IMR-90 (cell line): ENCODE results near the gene RAB8B. TPM values are rescaled to one million over a fixed set of nuclear protein-coding genes. Genes with fewer than 3 reads are reported as not detected.
A peak's percentile ranks its signal among the peaks of the same experiment; 100 is the strongest.

Experiments
- ATAC-seq: fragments of 200-7000 bp; cut with Tn5 transposase; 2 replicates; pipeline ENCODE4 v1.9.1; 2020; ENCODE audit warnings: low read depth, mild to moderate bottlenecking, moderate library complexity
- BruUV-seq: library from RNA; stranded (reverse); fragments of 400-500 nt; replicated peaks from 2 replicates; lab custom pipeline; 2021; lab: Mats Ljungman, UMichigan
- CTCF ChIA-PET: fragments of 300-600 bp; formaldehyde crosslinking; extraction: SDS; loops from one replicate; lab custom pipeline; 2021; ENCODE audit warnings: antibody characterized with exemption; lab: Yijun Ruan, JAX
- POLR2A ChIA-PET: fragments of 300-600 bp; sonication (Branson Sonifier 250); formaldehyde crosslinking; loops from one replicate; lab custom pipeline; 2022; ENCODE audit warnings: antibody characterized with exemption; ENCODE audit not compliant: unreplicated experiment; lab: Charles Lee
- DNase-seq: peaks from one replicate; pipeline ENCODE4 v3.0.0; 2013
- H2AFZ ChIP-seq: replicated peaks from 2 replicates; pipeline ENCODE3; 2013; ENCODE audit warnings: low read length, mild to moderate bottlenecking; ENCODE audit not compliant: poor library complexity
- H2AK5ac ChIP-seq: 2 replicates; pipeline ENCODE4 v1.6.1; 2013; ENCODE audit warnings: low read depth, low read length, inconsistent platforms
- H2AK9ac ChIP-seq: replicated peaks from 2 replicates; pipeline ENCODE3; 2013; ENCODE audit warnings: mild to moderate bottlenecking, low read depth, low read length, moderate library complexity; ENCODE audit not compliant: poor library complexity
- H2BK120ac ChIP-seq: 2 replicates; pipeline ENCODE4 v1.6.1; 2013; ENCODE audit warnings: low read depth, low read length, inconsistent platforms
- H2BK15ac ChIP-seq: 3 replicates; pipeline ENCODE4 v1.6.1; 2013; ENCODE audit warnings: low read depth, low read length, inconsistent platforms
- H2BK20ac ChIP-seq: 2 replicates; pipeline ENCODE4 v1.6.1; 2013; ENCODE audit warnings: low read depth, mild to moderate bottlenecking, inconsistent platforms, low read length, moderate library complexity
- H2BK5ac ChIP-seq: 2 replicates; pipeline ENCODE4 v1.6.1; 2013; ENCODE audit warnings: mild to moderate bottlenecking, low read depth, low read length, inconsistent platforms; ENCODE audit not compliant: poor library complexity, severe bottlenecking
- H3K14ac ChIP-seq: replicated peaks from 2 replicates; pipeline ENCODE4 v1.6.1; 2013; ENCODE audit warnings: low read depth, low read length, inconsistent platforms
- H3K18ac ChIP-seq: 2 replicates; pipeline ENCODE4 v1.6.1; 2013; ENCODE audit warnings: low read depth, low read length, control low read depth
- H3K23ac ChIP-seq: 2 replicates; pipeline ENCODE4 v1.6.1; 2013; ENCODE audit warnings: low read depth, low read length, inconsistent platforms
- H3K27ac ChIP-seq: 2 replicates; pipeline ENCODE4 v1.5.1; 2013; ENCODE audit warnings: mild to moderate bottlenecking, control low read depth, low read length; ENCODE audit not compliant: insufficient read depth
- H3K27me3 ChIP-seq: 2 replicates; pipeline ENCODE4 v1.6.1; 2013; ENCODE audit warnings: low read length; ENCODE audit not compliant: control insufficient read depth, insufficient read depth
- H3K36me3 ChIP-seq: 2 replicates; pipeline ENCODE4 v1.6.1; 2013; ENCODE audit warnings: low read length, mixed read lengths; ENCODE audit not compliant: control insufficient read depth, insufficient read depth
- H3K4ac ChIP-seq: 2 replicates; pipeline ENCODE4 v1.6.1; 2013; ENCODE audit warnings: low read depth, low read length, inconsistent platforms
- H3K4me1 ChIP-seq: 2 replicates; pipeline ENCODE4 v1.6.1; 2013; ENCODE audit warnings: low read length, mixed read lengths; ENCODE audit not compliant: control insufficient read depth, insufficient read depth
- H3K4me2 ChIP-seq: 2 replicates; pipeline ENCODE4 v1.6.1; 2013; ENCODE audit warnings: low read depth, mild to moderate bottlenecking, control low read depth, low read length, moderate library complexity
- H3K4me3 ChIP-seq: 2 replicates; pipeline ENCODE4 v1.5.1; 2013; ENCODE audit warnings: low read depth, mild to moderate bottlenecking, control low read depth, low read length, moderate library complexity; ENCODE audit not compliant: insufficient read depth
- H3K56ac ChIP-seq: 2 replicates; pipeline ENCODE4 v1.6.1; 2013; ENCODE audit warnings: low read length, inconsistent platforms; ENCODE audit not compliant: insufficient read depth; ENCODE audit errors: extremely low read depth
- H3K79me1 ChIP-seq, 2 experiments: 2 replicates each; pipeline ENCODE4 v1.6.1; 2013; ENCODE audit warnings: low read length in 2 of 2, inconsistent platforms in 1 of 2, low read depth in 1 of 2
- H3K9ac ChIP-seq: 2 replicates; pipeline ENCODE4 v1.6.1; 2013; ENCODE audit warnings: low read depth, low read length, control low read depth
- H3K9me1 ChIP-seq: 2 replicates; pipeline ENCODE4 v1.6.1; 2013; ENCODE audit warnings: low read length, inconsistent platforms; ENCODE audit not compliant: insufficient read depth
- H3K9me3 ChIP-seq: 2 replicates; pipeline ENCODE4 v1.6.1; 2013; ENCODE audit warnings: low read length; ENCODE audit not compliant: control insufficient read depth, insufficient read depth
- H4K20me1 ChIP-seq: 2 replicates; pipeline ENCODE4 v1.6.1; 2013; ENCODE audit warnings: low read length, inconsistent platforms; ENCODE audit not compliant: insufficient read depth
- H4K5ac ChIP-seq: 2 replicates; pipeline ENCODE4 v1.6.1; 2013; ENCODE audit warnings: mild to moderate bottlenecking, low read depth, low read length, control low read depth
- H4K8ac ChIP-seq, 2 experiments: 2 replicates each; pipeline ENCODE4 v1.6.1; 2013; ENCODE audit warnings: low read depth in 2 of 2, low read length in 2 of 2, control low read depth in 1 of 2, inconsistent platforms in 1 of 2
- H4K91ac ChIP-seq: 2 replicates; pipeline ENCODE4 v1.6.1; 2013; ENCODE audit warnings: low read depth, low read length, inconsistent platforms; ENCODE audit not compliant: insufficient read depth
- CEBPB ChIP-seq: IDR thresholded peaks from 2 replicates; pipeline ENCODE4 v1.6.1; 2012; ENCODE audit warnings: low read depth, low read length, improper control_type of control experiment
- CHD1 ChIP-seq: IDR thresholded peaks from 2 replicates; pipeline ENCODE4 v1.6.1; 2012; ENCODE audit warnings: low read depth, low read length, improper control_type of control experiment
- MAZ ChIP-seq: IDR thresholded peaks from 2 replicates; pipeline ENCODE4 v1.6.1; 2012; ENCODE audit warnings: low read depth, mild to moderate bottlenecking, low read length, improper control_type of control experiment, moderate library complexity, borderline replicate concordance
- MXI1 ChIP-seq: IDR thresholded peaks from 2 replicates; pipeline ENCODE4 v1.6.1; 2012; ENCODE audit warnings: low read depth, mild to moderate bottlenecking, low read length, moderate library complexity, borderline replicate concordance
- RCOR1 ChIP-seq: IDR thresholded peaks from 2 replicates; pipeline ENCODE4 v1.6.1; 2012; ENCODE audit warnings: mild to moderate bottlenecking, low read length, improper control_type of control experiment; ENCODE audit not compliant: insufficient replicate concordance
- RFX5 ChIP-seq: IDR thresholded peaks from 2 replicates; pipeline ENCODE4 v1.8.0; 2012; ENCODE audit warnings: low read depth, mild to moderate bottlenecking, low read length, moderate library complexity
- WGBS, 2 experiments: methylation state at CpG; one replicate each; pipeline versions ENCODE4 v1.1.5 to v1.1.7; 2013; ENCODE audit warnings: missing lambda C conversion rate in 2 of 2; ENCODE audit not compliant: insufficient read length in 1 of 2; ENCODE audit errors: extremely low coverage in 2 of 2; 5-methylcytosine and 5-hydroxymethylcytosine counted together
- dilution Hi-C: fragments of 300-500 bp; cut with HindIII; formaldehyde crosslinking; loops from one replicate; pipeline ENCODE4 v1.14.3; 2018; ENCODE audit warnings: low sequenced_read_pairs; ENCODE audit not compliant: unreplicated experiment
- in situ Hi-C: fragments of 300-500 bp; cut with MboI; formaldehyde crosslinking; loops from 3 replicates; pipeline ENCODE4 v1.14.3; 2019; ENCODE audit warnings: low sequenced_read_pairs, inconsistent platforms, mixed read lengths
- intact Hi-C: fragments of 100-400 bp; cut with micrococcal nuclease; formaldehyde crosslinking; loops from 2 replicates; pipeline ENCODE4 v1.10.0; 2022
- polyA plus RNA-seq, 3 experiments: library from polyadenylated mRNA; depleted of rRNA; stranded (reverse); fragments of >200 nt; gene quantifications; 2 replicates each; pipeline ENCODE4 v1.2.3, GENCODE V29; 2012; ENCODE audit warnings: low replicate concordance in 1 of 3
- total RNA-seq: library from RNA; depleted of rRNA; stranded (reverse); fragments of >200 nt; gene quantifications from 2 replicates; pipeline ENCODE4 v1.2.3, GENCODE V29; 2012

RAB8B gene
- total and polyA plus RNA-seq, 2 of the 4 experiments (the other 2 are of a cell fraction) = 19.4 to 29.4 TPM

GRCh38 chr15:63165166-63165859 lies 24.1 kb upstream of the RAB8B start:
- H3K4me1 ChIP-seq = peaks cover 9% of the 10 kb centered on the region
- H3K4ac ChIP-seq = peak overlapping the region; percentile 49
- TF ChIP-seq RFX5 (no peak), CEBPB (no peak), RCOR1 (no peak), CHD1 (no peak), MAZ (no peak), MXI1 (no peak)
- H3K9me1 ChIP-seq = no peaks in the 10 kb centered on the region
- no peak overlapping the region for H4K5ac ChIP-seq
- H3K9ac ChIP-seq = no peak overlapping the region
- H3K18ac ChIP-seq = peak overlapping the region; percentile 82
- H3K79me1 ChIP-seq = no peaks in the 10 kb centered on the region
- H3K4me2 ChIP-seq = peak overlapping the region; percentile 1; the same call in 1 of the 2 replicates
- BruUV-seq = no TSS peak
- H3K27me3 ChIP-seq = no peaks in the 10 kb centered on the region
- H3K56ac ChIP-seq = 0 out of 2 replicates have a peak overlapping the region, but pooled peaks have one; percentile 14
- no peaks in the 10 kb centered on the region for H4K20me1 ChIP-seq
- H3K9me3 ChIP-seq = no peaks in the 10 kb centered on the region
- POLR2A ChIA-PET = interaction anchor here (0.7 kb wide), 1 partner anchor 8 kb away, joined by 4 read pairs; the partner anchor contains the start of gene RPS27L
- dilution Hi-C loops = no loop called here
- H4K8ac ChIP-seq = peak overlapping the region in 1 of 2 experiments; percentile 51; a peak in 2 of 4 replicates
- H2AK9ac ChIP-seq = no peak overlapping the region
- H3K14ac ChIP-seq = peak overlapping the region; percentile 30; the same call in 1 of the 2 replicates
- peak overlapping the region; percentile 57 for H2BK20ac ChIP-seq
- DNase-seq (peak; percentile 33), ATAC-seq (peak; percentile 88)
- H3K4me3 ChIP-seq = no peak overlapping the region
- H3K23ac ChIP-seq = 0 out of 2 replicates have a peak overlapping the region, but pooled peaks have one; percentile 2
- in situ Hi-C loops = loop anchor here (25.0 kb wide), 1 partner anchor 247 kb away; no protein-coding TSS in a partner anchor
- no CpG with 5 or more reads among the region's 6 CpGs for WGBS, 2 experiments
- intact Hi-C loops = no loop called here
- CTCF ChIA-PET = interaction anchor here (1.5 kb wide), 1 partner anchor 66 kb away, joined by 5 read pairs; no protein-coding TSS in a partner anchor
- H2AK5ac ChIP-seq = peak overlapping the region; percentile 73
- H2AFZ ChIP-seq = no peak overlapping the region
- H2BK120ac ChIP-seq = peak overlapping the region; percentile 50
- H4K91ac ChIP-seq = peak overlapping the region; percentile 58
- H2BK5ac ChIP-seq = peak overlapping the region; percentile 43
- peak overlapping the region; percentile 51; the same call in 1 of the 2 replicates for H3K27ac ChIP-seq
- no peaks in the 10 kb centered on the region for H3K36me3 ChIP-seq
- no peak overlapping the region; the same call in 2 of the 3 replicates for H2BK15ac ChIP-seq
